GM21723 (cell line): ENCODE data around the gene RUBCN.
"Not testable (repeated sequence)": the region's sequence is repeated elsewhere in the genome, so short reads cannot be mapped to it uniquely, and the experiment has no call there.

ENCODE experiments used
- ATAC-seq: cut with Tn5 transposase; IDR thresholded peaks from one replicate; pipeline ENCODE4 v1.9.1; 2021; ENCODE audit warnings: mild to moderate bottlenecking, moderate library complexity; ENCODE audit not compliant: unreplicated experiment

The RUBCN gene

DNA sequence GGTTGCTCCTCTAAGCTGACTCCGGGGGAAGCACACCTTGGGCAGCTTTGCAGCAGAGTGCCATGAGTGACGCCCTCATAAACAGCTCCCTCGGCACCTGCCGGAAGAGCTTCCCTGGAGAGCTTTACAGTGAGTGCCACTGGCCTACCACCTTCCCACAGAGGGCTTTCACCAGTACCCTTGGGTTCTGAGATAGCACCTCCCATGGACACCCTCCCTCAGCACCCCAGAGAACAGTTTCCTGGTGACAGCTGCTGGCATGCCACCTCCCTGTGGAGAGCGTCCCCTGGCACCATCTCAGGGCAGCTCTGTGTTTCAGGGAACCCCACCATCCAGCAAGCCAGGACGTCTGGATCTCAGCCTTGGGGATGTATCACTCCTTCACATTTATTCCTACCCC is 49.1 kb downstream of the RUBCN start:
- ATAC-seq, result no peak

DNA sequence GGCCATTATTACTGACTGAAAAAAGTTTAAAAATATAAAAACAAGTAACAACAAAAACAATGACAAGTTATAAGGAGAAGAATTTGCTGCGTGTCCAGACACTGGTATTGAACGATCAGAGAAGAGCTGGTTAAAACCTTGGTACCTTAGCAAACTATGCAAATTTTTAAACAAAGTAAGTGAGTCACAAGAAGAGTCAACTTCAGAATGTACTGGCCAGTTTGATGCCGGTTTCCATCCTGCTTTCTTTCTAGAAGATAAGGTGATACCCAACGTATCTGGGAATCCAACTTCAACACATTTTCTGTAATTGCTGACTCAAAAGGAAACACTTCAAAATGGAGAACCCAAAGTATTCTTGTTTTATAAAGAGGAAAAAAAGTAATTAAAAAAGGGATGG is 49.8 kb downstream of the RUBCN start:
- no peak for ATAC-seq

DNA sequence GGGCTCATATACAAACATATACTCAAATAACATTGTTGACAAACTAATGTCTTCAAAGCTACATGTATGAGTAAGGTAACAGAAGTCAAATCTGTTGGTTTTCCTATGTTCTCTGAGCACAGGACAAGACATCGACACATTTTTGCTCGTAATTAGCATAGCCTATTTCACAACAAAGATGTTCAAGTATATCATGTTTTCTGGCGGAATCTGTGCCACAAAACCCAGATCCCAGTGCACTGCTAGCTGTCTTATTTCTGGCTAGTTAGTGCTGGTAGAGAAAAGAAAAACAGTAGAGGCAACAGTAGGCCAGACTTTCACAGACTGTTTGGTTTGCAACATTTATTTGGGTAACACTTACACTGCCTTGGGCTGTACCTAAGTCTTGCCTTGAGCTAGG is 51.2 kb downstream of the RUBCN start:
- ATAC-seq, result no peak

DNA sequence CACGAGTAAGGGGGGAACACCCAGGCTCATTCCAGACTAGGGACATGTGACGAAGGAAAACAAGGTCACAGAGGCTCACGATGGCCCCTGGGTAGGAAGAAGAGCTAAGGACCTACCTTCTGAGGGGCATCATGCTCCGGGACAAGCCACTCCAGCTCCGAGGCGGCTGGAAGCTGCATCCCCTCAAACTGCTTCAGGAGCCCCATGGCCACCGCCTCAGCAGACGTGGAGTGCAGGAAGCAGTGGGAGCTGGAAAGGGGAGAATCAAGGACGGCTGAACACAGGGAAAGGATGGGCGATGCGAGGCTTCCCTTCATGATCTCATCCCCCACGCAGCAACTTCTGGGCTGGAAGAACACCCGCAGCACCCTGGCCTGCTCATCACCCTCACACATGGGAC is 53.5 kb downstream of the RUBCN start:
- ATAC-seq, result no peak

DNA sequence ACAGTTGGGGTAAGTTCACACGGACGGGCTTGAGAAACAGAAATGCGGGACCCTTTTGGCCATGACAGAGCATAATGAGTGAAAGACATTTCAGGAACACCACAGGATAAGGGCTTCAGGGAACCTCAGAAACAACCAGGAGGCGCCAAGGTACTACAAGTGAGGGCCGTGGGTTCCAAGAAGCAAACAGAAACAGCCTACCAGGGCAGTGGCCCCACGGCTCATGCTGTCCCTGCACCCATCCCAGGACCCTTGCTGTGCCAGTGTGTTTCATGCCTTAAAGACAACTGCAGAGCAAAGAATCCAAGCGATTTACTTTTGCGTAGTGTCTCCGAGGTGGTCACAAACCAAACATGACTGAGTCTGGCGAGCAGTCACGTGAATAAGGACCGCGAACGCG is 54.0 kb downstream of the RUBCN start:
- ATAC-seq, result no peak

DNA sequence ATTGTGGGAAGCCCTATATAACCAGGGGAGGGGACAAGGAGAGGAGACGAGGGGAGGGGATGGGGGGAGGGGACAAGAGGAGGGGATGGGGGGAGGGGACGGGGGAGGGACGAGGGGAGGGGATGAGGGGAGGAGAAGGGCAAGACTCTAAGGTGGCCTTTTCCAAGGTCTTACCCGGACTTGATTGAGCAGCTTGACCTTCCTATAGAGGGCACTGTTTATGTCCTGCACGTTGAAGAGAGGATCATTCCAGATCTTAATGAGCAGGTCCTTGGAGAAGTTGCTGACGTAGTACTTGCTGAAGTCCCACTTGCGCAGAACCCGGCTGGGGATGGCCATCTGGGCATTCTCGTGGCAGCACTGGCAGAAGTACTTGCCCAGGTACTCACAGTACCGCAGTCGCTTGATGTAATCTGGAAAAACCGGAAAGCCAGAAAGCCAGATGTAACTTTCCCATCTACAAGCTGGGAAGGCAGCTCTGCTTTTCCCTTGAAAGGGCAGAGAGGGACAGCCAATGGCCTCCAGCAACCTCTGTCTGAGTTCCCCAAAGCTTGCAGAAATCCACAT is 55.7 kb downstream of the RUBCN start:
- ATAC-seq, result no peak

DNA sequence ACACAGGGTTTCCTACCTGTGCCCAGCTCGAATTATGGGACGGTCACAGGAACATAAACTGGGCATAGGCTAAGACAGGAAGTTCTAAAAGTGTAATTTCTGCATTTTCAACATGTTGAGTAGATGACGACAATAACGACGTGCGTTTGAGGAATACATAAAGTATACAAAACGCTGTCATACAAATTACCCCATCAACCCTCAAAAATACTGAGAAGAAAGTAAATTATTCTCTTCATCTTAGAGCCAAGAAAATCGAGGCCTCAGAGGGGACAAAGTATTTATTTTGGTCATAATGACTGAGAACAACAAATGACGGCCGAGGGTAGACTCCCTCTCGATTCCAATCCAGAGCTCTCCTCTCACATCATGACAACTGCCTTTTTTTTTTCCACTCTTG is 60.8 kb downstream of the RUBCN start:
- no peak for ATAC-seq

DNA sequence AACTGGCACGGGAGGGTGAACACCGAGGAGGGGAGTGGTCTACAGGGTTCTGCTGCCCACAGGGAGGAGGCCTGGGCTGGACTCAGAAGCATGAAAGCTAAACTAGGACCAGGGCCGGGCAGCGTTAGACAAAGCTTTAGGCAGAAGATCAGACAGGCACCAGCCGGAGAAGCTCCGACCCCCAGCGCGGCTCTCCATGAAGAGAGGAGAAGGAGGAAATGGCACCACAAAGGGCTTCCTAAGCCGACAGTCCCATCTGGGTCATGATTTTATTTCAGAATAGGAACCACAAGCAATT is 61.2 kb downstream of the RUBCN start:
- ATAC-seq, result no peak

DNA sequence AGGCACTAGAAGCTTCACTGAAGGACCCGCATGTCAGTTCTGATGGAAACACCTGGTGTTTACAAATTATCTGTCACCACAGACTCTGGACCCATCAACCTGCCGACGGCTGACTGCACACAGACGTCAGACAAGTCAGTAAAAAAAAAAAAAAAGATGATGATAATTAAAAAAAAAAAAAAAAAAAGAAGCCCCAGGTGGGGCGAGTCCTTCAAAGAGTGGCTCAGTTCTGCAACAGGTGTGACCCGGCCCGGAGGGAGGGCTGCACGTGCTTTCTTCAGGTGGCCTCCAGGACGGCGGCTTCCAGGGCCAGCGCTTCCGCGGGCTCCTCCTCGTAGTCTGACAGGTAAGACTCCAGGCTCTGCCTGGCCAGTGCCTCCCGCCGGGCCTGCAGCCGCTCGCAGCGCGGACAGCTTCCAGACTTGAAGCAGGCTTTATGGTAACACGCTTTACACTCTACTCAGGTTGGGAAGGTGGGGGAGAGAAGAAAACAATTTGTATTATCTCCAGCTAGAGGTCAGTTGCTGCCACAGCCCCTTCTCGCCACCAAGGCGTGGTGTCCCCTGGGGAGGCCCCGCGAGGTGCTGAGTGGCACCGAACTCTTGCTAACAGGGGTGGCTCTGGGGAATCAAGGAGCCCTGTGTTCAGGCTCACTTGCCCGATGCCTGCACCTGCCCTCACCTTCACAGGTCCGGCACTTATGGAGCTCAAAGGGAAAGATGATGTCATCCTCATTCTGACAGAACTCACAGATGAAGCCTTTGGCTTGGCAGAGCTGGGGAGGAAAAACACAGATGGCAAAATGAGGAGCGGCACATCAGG is 61.8 kb downstream of the RUBCN start:
- no peak for ATAC-seq

DNA sequence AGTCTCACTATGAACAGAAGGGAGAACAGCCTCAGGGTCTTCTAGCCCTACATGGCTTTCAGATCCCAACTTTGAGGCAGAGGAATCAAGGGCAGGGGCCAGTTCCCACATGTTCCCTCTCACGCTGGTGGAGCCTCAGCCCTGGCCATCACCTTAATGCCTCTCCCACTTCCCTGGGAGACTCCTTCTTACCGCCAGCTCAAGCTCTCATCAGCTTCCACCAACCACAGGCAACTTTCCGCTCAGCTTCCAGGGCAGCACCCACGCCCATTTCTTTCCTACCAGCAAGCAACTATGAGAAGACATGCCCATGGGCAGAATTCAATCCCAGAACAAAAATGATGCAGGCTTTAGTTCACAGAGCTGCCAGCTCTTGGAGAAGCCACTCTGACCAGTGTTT is 63.5 kb downstream of the RUBCN start:
- no peak for ATAC-seq

DNA sequence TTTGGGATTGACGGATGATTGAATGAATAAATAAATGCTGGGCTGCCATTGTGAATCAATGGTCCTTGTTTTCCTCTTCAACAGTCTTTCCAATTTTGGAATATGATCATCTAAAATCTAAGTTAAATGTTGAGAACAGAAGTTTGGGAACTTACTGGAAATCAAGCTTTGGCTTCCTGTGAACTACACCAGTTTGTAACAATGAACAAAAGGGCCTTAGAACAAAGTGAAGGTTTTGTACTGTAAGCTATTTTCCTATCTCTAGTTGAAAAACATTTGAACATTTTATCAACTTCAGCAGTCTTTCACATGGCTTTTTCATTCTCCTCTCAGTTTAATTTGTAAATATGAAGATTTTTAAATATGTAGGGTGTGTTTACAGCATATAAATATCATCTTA is 66.3 kb downstream of the RUBCN start:
- no peak for ATAC-seq

DNA sequence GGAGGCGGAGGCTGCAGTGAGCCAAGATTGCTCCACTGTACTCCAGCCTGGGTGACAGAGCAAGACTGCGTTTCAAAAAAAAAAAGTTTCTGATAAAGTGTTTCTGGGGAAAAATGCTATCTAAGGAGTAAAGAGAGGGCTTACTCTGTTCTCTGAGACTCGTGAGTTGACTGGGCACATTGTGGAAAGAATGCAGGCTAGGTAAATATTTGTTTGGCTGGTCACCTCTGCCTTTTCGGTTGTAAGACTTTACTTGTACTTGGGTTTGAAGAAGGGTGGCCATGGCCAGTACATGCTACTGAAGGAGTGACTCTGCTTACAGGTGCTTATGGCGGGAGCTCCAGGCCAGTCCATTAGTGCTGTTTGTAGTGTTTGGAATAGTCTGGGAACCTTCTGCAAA is 68.7 kb downstream of the RUBCN start:
- no peak for ATAC-seq

DNA sequence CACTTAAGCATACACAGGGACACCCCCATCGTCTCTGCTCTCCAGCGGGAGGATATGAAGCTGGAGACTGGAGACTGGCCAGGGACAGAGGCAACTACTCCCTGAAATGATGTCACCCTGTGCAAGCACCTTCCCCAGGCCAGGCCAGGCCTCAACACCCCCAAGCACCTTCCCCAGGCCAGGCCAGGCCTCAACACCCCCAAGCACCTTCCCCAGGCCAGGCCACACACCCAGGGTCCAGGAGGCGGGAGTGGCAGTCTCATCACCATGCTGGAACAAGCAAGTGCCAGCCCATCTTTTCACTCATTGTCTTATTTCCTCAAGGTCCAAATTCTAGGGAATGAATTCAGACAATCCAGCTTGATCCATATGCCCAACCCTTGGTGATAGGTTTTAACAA is 69.4 kb downstream of the RUBCN start:
- not testable (repeated sequence) for ATAC-seq

DNA sequence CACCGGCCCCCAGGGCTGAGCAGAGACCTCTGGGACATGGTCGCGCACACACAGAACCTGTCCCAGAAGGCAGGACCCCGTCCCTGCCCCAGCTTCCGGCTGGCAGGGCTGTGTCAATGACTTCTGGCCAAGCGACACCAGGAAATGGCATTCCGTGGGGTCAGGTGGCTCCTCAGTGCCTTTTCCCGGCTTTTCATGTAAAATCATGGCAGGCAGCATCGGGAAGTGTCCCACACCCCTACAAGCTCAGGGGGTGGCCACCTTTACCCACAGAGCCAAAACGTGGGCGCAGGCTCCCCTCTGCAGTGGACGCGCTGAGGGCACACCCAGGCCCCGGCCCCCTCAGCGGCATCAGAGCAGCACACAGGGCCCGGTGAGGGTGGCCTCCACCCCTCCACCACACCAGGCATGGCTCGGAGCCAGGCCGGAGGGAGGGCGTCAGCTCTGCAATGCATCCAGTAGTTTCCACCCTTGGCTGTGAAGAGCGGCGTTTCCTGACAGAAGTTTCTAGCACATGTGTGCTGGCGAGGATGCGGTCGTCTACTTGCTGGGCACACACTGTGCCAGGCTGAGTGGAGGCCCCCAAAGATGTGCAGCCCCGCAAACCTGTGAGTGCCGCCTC is 70.4 kb downstream of the RUBCN start:
- not testable (repeated sequence) for ATAC-seq

DNA sequence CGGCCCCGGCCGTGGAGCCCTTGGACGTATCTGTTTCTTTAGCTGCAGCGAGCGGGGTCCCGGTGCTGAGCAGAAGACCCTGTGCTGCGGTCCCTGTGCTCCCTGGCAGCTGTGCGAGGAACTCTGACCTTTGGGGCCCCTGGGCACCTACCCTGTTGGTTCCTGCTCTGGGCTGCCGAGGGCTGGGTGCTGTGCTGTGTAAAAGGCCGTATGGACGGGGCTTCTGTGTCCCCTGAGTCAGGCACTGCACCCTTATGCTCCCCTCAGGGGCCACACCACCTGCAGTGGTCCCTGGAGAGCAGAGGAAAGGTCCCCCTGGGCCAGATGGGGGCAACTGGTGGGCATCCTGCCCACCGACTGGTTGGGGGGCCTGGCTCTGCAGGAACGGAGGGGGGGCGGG is 71.2 kb downstream of the RUBCN start:
- peak; percentile 25 for ATAC-seq

DNA sequence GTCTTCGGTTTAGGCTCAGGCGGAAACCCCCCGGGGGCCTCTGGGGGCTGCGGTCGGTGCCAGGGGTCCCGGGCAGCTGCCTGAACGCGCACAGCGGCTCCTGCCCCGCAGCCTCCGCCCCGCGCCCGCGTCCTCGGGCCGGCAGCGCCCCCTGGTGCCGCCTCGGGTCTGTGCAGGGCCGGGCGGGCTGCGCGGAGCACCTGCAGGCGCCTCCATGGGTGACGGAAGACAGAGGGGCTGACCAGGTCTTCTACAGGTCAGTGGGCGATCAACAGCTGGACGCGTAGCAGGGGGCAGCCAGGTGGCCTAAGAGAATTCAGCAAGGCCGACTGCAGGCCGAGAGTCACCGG is 71.6 kb downstream of the RUBCN start:
- peak; percentile 89 for ATAC-seq

DNA sequence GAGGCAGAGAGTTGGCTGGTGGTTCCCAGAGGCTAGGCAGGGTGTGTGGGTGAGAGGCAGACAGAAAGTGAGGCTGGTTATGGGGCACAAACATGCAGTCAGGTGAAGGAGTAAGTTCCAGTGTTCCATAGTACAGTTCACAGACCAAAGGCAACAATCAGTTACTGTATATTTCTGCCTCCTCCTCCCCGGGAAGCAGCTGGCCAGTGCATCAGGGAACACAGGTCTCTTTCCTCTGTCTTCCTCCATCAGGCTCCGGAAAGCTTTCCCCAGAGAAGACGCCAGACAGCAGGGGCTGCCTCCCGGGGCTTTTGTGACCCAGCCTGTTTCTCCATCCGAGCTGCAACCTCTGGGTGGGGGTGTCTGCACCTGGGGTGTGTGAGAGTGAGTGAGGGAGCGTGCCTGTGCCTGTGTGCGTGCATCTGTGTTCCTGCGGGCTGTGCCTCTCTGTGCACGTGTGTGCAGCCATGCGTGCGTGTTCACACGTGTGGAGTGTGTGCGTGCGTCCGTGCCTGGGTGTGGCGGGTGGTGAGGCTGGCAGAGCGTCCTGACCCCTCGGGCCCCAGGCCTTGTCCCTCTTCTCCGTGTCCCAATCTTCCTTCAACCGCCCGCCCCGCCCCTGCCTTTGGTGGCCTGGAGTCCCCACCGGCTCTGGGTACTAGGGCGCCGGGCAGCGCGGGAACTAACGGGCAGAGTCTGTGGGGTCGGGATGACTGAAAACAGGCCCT is 72.1 kb downstream of the RUBCN start:
- peak; percentile 56 for ATAC-seq

DNA sequence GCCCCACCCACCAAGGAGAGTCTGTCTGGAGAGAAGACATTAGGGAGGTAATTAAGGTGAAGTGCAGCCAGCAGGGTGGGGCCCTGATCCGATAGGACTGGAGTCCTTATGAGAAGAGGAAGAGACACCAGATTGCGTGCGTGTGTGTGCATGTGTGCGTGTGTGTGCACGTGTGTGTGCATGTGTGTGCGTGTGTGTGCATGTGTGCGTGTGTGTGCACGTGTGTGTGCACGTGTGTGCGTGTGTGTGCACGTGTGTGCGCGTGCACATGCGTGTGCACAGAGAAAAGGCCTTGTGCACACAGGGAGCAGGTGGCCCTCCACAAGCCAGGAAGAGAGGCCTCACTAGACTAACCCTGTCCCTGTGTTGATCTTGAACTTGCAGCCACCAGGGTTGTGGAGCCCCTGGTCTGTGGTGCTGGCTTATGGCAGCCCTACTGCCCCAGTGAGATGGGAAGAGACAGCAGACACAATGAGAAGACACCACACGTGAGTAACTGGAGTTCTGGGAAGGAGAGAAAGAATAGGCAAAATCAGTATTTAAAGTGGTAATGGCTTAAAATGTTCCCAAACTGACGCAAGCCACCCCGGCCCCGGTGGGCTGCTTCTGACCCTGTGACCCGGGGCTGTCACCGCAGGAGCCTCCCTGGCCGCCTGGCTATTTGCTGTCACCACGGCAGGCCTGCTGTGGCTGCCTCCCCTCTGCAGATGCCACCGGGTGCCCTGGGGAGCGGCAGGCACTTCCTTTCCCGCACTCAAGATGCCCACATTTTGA is 73.2 kb downstream of the RUBCN start:
- not testable (repeated sequence) for ATAC-seq

DNA sequence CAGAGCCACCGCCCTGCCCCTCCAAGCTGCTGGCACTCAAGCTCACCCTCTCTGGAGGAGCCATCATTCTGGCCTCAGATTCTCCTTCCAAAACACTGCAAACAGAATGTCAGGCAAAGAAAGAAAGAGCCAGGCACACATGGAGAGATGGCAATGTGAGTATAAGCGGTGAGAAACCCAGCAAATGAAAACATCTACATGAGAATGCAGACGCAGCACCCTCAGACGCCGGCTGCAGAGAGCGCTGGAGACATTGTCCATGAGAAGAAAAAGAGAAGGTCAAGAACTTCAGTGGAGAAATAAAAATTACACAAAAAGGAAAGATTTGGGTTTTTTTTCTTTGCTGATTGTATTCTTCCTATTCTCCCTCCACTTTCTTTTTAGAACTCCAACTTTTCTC is 74.4 kb downstream of the RUBCN start:
- not testable (repeated sequence) for ATAC-seq

DNA sequence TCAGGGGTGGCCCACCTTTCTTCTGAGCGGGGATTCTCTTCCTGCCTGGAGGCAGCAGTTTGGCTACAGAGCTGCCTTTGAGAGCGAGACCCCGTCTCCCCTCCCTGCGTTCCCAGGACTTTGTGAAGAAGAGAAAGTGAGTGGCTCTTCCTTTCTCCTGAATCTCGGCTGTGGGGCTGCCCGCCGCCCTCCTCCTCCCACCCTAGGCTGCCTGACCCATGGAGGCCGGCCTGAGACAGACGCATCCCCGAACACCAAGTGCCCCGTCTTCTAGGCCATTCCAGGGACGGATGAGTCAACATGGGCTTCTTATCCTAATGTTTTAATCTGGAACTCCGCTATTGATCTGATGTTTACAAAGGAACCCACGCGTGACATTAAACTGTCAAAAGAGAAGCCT is 74.8 kb downstream of the RUBCN start:
- not testable (repeated sequence) for ATAC-seq

DNA sequence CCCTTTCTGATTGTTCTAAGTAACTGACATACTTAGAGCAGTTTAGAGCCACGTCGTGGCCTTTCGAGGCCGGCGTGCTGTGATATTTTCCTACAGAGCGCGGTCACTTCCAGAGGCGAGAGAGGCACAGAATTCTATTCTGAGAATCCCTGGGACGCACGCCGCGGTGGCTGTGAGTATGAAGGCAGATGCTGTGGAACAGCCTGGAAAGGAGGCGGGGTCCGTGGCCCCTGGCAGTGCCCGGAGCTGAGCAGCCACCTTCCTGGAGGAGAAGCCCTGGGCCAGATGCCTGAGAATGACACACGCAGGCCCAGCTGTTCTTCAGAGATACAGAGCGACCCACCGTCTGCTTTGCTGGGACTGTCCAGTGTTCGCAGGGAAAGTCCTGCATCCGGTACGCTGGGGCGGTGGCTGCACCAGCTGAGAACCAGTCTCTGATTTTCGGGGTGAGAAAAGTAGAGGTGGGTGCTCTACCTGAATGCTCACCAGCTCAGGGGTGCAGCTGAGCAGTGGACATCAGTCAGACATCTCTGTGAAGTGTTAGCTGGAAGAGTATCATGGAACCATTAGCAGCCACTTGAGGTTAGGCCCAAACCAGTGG is 75.4 kb downstream of the RUBCN start:
- not testable (repeated sequence) for ATAC-seq
